Measurements from ENCODE around the gene DNER. TPM values are rescaled to one million over a fixed set of nuclear protein-coding genes. Genes with fewer than 3 reads are reported as not detected.
"Not testable (repeated sequence)": the region's sequence is repeated elsewhere in the genome, so short reads cannot be mapped to it uniquely, and the experiment has no call there.

Gene DNER
- total RNA-seq, 2 donors from 2014 or later = 2.6 to 6.0 TPM

GRCh38 chr2:229520691-229521096, 193.7 kb downstream of the DNER start:
- Histone ChIP-seq H3K9me3 (no peaks in the 10 kb centered on the region), H3K4me1 (replicated peaks) (no peaks in the 10 kb centered on the region), H3K4me3 (no peak overlapping the region), H3K27me3 (replicated peaks; ENCODE audit: insufficient read depth) (no peaks in the 10 kb centered on the region), H3K36me3 (no peaks in the 10 kb centered on the region), H3K27ac (no peak overlapping the region)
- no peak for DNase-seq (ENCODE audit: low spot score)
- TF ChIP-seq POLR2A (IDR thresholded peaks at IDR 0.05) (no peak), CTCF (IDR thresholded peaks at IDR 0.05) (no peak), POLR2AphosphoS5 (IDR thresholded peaks at IDR 0.05) (no peak)
- 53% methylated on average over 4 of the region's 4 CpGs for WGBS
- intact Hi-C loops (cut with DNase I) = no loop called here

- H3K9me3 ChIP-seq = no peaks in the 10 kb centered on the region
- WGBS = 77% methylated on average over 11 of the region's 11 CpGs
- no peaks in the 10 kb centered on the region for H3K4me1 ChIP-seq (replicated peaks)
- DNase-seq (ENCODE audit: low spot score) = no peak
- intact Hi-C loops (cut with DNase I) = no loop called here
- no peak for TF ChIP-seq POLR2A (IDR thresholded peaks at IDR 0.05)
- TF ChIP-seq CTCF (IDR thresholded peaks at IDR 0.05) = no peak
- TF ChIP-seq POLR2AphosphoS5 (IDR thresholded peaks at IDR 0.05) = no peak
- H3K27me3 ChIP-seq (replicated peaks; ENCODE audit: insufficient read depth) = no peaks in the 10 kb centered on the region
- H3K36me3 ChIP-seq = no peaks in the 10 kb centered on the region
- H3K27ac ChIP-seq = no peak overlapping the region
- H3K4me3 ChIP-seq = no peak overlapping the region
Measured at GRCh38 chr2:229519655-229520430, 194.5 kb downstream of the DNER start.

- no peak for TF ChIP-seq CTCF (IDR thresholded peaks at IDR 0.05)
- TF ChIP-seq POLR2A (IDR thresholded peaks at IDR 0.05) = no peak
- no peak for TF ChIP-seq POLR2AphosphoS5 (IDR thresholded peaks at IDR 0.05)
- Histone ChIP-seq H3K9me3 (no peaks in the 10 kb centered on the region), H3K27ac (no peak overlapping the region), H3K4me3 (no peak overlapping the region), H3K27me3 (replicated peaks; ENCODE audit: insufficient read depth) (no peaks in the 10 kb centered on the region), H3K36me3 (no peaks in the 10 kb centered on the region), H3K4me1 (replicated peaks) (no peaks in the 10 kb centered on the region)
- no peak for DNase-seq (ENCODE audit: low spot score)
- intact Hi-C loops (cut with DNase I) = no loop called here
- WGBS = 74% methylated on average over 2 of the region's 2 CpGs
Measured at GRCh38 chr2:229514273-229514895, 200.0 kb downstream of the DNER start.

- DNase-seq (ENCODE audit: low spot score) = no peak
- H3K27me3 ChIP-seq (replicated peaks; ENCODE audit: insufficient read depth) = no peaks in the 10 kb centered on the region
- 93% methylated on average over 1 of the region's 1 CpG for WGBS
- no peak overlapping the region for H3K4me3 ChIP-seq
- TF ChIP-seq POLR2A (IDR thresholded peaks at IDR 0.05) = no peak
- TF ChIP-seq POLR2AphosphoS5 (IDR thresholded peaks at IDR 0.05) = no peak
- no peak for TF ChIP-seq CTCF (IDR thresholded peaks at IDR 0.05)
- no peaks in the 10 kb centered on the region for H3K36me3 ChIP-seq
- intact Hi-C loops (cut with DNase I) = no loop called here
- no peak overlapping the region for H3K27ac ChIP-seq
- H3K4me1 ChIP-seq (replicated peaks) = no peaks in the 10 kb centered on the region
- no peaks in the 10 kb centered on the region for H3K9me3 ChIP-seq
Measured at GRCh38 chr2:229511524-229511923, 202.8 kb downstream of the DNER start.

- H3K9me3 ChIP-seq; DNase-seq (ENCODE audit: low spot score); H3K4me3 ChIP-seq; H3K36me3 ChIP-seq; intact Hi-C loops (cut with DNase I); H3K27me3 ChIP-seq (replicated peaks; ENCODE audit: insufficient read depth); H3K4me1 ChIP-seq (replicated peaks); H3K27ac ChIP-seq: not testable (repeated sequence)
- 93% methylated on average over 4 of the region's 4 CpGs for WGBS
Measured at GRCh38 chr2:229506699-229507098, 207.7 kb downstream of the DNER start.
